GM20431 (cell line): Measurements from ENCODE around the gene COG2.
"Not testable (repeated sequence)": the region's sequence is repeated elsewhere in the genome, so short reads cannot be mapped to it uniquely, and the experiment has no call there.

Experiments
- in situ Hi-C: fragments of 300-500 bp; cut with MseI, MboI; formaldehyde crosslinking; loops from one replicate; pipeline ENCODE4 v1.15.0; 2020; ENCODE audit warnings: low sequenced_read_pairs; ENCODE audit not compliant: unreplicated experiment

The COG2 gene

DNA sequence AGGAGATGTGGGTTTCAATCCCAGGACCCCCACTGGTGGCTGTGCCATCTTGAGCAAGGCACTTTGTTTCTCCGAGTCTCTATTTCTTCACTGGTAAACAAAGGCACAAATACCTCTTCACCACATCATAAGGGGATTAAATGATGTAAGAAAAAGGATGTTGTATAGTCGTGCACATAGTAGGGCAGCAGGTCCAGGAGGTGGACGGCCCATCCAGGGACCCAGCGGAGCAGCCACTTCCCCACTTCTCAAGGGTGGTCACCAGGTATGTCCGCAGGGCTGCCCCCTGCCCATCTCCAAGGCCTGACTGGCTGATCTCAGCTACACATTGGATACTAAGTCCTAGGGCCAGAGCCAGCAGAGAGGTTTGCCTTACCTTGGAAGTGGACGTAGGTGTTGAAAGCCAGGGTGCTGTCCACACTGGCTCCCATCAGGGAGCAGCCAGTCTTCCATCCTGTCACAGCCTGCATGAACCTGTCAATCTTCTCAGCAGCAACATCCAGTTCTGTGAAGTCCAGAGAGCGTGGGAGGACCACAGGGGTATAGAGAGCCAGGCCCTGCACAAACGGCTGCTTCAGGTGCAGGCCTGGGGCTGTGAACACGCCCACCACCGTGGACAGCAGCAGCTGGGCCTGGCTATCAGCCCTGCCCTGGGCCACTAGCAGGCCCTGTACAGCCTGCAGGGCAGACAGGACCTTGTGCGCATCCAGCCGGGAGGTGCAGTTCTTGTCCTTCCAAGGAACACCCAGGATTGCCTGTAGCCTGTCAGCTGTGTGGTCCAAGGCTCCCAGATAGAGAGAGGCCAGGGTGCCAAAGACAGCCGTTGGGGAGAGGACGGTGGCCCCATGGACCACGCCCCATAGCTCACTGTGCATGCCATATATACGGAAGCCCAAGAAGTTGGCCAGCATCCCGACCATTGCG lies 67.6 kb downstream of the COG2 start:
- in situ Hi-C loops = no loop called here

DNA sequence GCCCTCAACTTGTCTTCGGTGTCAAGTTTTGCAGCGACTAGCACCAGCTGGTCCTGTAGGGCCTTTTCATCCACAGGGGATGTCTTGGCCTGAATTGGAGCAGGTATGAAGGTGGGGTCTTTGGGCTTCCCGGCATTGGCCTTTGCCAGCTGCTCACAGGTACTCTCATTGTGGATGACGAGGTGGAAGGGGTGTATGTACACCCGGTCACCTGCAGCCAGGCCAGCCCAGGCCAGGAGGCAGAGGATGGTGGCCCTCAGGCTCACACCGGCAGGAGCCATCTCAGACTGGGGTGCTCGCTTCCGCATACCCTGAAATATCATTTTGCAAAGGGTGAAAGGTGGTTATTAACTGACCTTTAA lies 68.2 kb downstream of the COG2 start:
- in situ Hi-C loops = no loop called here

DNA sequence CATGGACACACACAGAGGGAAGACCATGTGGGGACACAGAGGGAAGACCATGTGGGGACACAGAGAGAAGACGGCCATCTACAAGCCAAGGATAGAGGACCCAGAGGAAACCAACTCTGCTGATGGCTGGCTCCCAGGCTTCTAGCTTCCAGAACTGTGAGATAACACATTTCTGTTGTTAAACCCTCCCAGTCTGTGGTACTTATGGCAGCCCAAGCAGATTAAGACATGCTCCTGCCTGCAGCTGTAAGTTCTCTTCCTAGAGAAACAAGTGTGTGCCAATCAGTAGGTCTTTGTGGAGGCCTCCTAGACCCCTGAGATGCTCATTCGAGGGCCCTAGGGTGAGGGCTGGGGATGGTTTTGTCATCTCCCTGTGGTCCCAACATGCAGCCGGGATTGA lies 69.0 kb downstream of the COG2 start:
- in situ Hi-C loops = no loop called here

DNA sequence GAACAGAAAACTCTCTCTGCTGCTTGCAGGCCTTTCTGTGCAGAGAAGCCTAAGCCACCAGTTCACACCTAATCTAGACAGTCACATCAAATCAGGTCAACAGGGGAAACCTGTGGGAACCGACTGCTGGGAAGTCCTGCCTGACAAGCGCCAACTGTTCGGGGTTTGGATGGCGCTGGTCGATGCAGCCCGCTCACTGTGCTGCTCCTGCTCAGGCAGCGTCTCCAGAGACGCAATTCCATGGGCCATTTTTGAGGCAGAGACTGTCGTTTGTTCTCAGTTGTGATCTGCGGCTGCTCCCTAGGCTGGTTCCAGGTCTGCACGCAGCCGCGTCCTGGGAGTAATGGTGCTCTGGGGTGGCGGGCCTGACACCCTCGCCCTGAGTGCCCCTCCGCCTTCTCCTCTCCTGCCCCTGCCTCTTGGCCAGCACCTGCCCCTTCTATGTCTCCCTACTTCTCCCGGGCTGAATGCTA lies 70.2 kb downstream of the COG2 start:
- in situ Hi-C loops = no loop called here

DNA sequence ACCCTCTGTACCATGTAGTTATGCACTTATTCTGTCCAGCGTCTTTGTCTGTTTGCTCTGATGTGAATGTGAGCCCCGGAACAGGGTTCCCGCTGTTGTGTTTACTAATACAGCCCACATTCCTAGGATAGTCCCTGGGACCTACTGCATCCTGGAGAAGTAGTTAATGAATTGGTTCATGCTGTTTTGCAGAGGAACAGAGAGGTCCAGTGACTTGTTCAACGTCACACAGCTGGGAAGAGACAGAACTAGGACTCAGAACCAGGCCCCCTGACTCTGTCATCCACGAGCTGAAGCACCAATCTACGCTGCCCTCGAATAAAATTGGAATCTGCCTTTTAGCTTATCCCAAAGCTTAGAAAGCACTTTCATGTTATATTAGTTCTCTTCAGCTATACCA lies 70.9 kb downstream of the COG2 start:
- in situ Hi-C loops = no loop called here

DNA sequence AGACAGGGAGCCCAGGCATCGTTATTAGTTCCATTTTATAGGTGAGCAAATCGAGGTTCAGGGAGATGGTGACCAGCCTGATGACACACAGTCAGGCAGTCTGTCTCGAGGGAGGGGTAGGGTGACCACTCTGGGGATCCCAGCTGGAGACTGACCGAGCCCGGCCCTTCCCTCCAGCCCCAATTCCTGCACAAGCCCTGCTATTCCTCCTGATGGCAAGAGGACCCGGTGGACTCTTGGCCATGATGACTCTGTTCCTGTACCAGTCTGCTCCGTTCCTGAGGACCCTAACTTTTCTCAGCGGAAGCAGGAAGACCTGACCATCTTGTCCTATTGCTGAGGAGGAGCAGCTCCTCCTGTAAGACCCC lies 71.2 kb downstream of the COG2 start:
- in situ Hi-C loops = no loop called here

DNA sequence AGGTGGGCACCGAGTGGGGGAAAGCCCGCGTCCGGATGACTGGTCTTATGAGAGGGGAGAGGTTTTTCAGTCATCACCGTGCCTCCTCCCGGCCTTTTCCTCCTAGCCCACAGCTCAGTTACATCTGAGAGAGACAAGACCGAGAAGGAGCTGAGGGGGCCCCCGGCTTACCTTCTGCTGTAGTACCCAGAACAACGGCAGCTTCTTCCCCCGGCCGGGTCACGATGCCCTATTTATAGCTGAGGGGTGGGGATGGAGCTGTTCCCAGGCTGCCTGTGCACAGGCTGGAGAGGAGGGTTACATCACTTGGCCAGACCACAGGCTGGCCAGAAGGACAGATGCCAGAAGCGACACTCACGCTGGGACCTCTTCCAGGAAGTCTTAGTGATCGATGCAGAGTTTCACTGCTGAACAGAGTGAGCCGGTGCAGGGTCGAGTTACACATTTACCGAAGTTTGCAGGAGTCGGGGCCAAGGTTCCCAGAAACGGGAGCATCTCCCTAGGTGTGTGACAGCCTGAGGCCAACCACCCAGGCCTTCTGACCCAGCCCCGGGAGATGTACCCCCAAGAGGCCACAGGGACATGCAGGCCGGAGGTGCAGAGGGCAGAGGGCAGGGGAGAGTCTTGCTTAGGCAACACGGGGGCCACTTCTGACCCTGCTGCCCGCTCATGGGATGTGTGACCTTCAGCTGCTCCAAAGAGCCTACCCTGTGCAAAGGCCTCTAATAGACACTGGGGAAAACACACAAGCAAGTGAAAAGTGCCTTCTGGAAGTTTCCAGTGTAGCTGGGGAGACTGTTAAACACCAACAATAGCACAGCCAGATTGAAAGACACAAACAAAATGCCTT lies 71.9 kb downstream of the COG2 start, which contains the start of gene AGT:
Gene AGT, minus strand, starts transcription at position 208 of the 850 bp plus-strand sequence. CDS start 3,299 bp downstream, outside the sequence.
- in situ Hi-C loops = no loop called here

DNA sequence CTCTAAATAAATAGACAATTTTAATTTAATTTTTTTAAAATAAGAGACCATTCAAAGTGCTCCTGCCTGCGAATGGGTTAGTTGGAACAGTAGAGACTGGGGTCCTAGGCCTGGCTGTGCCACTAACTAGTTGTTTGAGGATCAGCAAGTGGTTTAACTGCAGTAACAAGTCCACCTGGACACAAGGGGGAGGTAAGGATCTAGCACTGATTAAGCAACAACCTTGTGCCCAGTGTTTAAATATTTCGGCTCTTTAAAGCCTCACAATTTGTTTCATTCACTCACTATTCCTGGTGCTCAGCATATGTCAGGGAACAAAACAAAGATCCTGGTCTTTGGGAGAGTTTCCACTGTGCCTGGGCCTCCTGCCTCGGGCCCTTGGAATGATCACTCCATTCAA lies 73.2 kb downstream of the COG2 start:
- in situ Hi-C loops = no loop called here

DNA sequence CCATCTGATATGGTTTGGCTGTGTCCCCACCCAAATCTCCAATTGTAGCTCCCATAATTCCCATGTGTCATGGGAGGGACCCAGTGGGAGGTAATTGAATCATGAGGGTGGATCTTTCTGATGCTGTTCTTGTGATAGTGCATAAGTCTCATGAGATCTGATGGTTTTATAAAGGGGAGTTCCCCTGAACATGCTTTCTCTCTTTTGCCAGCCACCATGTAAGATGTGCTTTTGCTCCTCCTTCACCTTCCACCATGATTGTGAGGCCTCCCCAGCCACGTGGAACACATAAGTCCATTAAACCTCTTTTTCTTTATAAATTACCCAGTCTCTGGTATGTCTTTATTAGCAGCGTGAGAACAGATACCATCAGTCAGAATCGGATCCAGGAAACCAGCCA lies 74.2 kb downstream of the COG2 start:
- in situ Hi-C loops = not testable (repeated sequence)

DNA sequence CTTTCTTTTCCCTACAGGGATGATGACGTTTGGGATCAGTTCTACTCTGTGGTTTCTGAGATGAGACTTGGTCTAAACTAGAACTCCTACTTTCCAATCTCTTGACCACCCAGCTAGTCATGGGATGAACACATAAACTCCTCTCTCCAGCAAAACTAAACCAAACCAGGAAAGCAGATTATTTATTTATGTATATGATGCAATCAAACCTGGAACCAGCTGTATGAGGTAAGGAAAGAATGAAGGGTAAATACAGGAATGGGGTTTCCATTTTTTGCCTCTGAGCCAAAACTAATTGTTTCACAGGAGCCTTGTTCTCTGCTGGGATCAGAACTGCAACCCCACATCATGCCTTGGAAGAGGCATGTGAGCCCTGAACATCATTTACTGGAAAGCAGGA lies 75.0 kb downstream of the COG2 start:
- in situ Hi-C loops = no loop called here

DNA sequence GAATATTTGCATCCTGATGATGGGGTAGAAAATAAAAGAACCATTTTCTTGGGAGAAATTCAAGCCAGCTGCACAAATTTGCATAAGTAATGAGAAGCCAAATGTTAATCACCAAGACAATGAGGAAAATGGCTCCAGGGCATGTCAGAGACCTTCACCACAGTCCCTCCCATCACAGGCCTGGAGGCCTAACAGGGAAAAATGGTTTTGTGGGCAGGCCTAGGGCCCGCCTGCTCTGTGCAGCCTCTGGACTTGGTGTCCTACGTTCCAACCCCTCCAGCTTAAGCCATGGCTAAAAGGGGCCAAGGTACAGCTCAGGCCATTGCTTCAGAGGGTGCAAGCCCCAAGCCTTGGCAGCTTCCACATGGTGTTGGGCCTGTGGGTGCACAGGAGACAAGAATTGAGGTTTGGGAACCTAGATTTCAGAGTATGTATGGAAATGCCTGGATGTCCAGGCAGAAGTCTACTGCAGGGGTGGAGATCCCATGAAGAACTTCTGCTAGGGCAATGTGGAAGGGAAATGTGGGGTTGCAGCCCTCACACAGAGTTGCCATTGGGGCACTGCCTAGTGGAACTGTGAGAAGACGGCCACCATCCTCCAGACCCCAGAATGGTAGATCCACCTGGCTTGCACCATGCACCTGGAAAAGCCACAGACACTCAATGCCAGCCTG lies 79.7 kb downstream of the COG2 start:
- in situ Hi-C loops = not testable (repeated sequence)

DNA sequence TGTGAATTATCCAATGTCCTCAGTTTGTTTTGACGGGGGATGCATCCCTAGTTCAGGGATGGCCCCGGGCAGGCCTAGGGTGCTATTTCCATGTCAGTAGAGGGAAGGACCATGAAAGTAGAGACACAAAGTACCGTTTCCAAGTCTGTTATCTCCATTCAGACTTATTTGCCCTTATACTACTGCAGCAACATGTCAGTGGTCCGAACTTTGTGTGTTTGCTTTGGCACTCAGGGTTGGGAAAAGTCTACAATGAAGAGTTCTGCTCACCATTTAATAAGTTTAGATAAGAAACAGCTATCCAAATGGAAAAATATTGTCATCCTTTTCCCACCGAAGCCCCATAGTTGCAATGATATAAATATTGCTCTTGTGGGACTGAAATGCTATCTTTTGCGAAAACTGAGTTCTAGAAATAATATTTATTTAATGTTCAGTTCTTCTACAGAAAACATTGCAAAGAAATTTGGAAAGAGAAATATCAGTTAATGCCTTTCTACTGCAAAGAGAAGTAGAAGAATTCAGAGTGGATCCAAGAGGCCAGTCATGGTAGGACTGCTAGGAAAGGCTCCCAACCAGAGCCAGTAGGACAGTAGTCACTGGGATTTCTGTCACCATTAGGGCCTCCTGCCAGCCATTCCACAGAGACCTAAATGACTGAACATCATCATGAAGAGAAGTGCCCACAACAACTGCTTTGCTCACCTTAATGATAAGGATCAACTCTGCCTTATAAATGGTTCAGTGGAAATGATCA lies 83.2 kb downstream of the COG2 start:
- in situ Hi-C loops = no loop called here

DNA sequence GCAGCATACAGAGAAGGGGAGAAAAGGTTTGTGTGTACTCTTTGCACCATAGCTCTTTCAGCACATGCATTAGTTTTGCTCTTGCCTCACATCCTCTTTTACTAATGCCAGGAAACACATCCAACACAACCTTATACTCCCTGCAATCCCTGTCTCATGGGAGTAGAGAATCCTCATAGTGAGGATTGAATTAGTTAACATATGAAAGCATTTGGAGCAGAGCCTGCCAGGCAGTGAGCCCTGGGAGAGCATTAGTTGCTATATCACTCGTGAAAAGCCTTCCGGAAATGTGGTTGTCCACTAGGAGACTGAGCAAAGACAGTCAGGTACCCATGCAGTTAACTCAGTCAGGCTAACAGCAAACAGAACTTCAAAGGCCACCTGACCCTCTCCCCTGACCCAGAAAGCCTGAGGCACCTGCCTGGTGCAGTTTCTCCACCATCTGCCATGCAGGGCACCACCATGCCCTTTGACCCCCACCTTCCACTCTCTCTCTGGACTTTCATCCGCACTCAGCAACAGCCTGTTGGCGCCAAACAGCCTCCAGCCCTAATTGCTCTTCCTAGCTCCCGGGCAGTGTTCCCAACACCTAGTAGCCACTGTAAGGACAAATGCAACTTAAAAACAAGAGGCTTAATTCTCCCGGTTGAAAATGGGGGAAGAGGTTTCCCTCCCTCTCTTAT lies 86.6 kb downstream of the COG2 start:
- in situ Hi-C loops = no loop called here

DNA sequence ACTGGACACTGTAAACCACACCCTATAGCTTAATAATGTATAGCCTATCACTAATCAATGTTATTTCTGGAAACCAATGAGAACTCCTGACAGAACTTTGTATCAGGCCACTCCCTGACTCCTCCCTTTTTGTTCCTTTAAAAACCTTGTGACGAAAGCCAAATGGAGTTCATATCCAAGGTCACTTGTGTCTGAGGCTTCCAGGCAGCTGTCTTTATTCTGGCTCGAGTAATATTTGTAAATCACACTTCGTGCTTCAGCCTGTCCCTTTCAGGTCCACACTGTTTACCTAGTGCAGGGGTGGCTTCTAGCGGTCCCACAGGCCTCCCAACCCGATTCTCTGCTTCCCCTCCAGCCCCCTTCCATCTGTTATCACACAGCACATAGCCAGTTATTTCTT lies 88.7 kb downstream of the COG2 start:
- in situ Hi-C loops = no loop called here

DNA sequence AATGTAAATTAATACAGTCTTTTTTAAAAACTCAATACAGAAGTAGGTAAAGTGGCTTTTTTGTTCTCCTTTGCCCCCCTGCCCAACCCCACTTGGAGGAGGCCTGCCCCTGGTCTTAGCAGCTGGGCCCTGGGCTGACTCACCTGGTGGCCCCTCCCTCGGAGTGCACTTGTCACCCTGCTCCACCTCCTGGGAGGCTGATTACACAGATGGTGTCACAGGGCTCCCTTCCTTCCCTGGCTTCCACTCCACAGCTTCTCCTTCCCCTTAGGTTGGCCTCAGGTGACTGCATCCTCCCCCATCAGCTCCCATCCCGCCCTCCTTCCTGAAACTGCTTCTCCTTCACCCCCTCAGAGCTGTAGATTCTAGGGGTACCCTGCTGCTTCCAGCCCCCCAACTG lies 93.2 kb downstream of the COG2 start:
- in situ Hi-C loops = no loop called here

DNA sequence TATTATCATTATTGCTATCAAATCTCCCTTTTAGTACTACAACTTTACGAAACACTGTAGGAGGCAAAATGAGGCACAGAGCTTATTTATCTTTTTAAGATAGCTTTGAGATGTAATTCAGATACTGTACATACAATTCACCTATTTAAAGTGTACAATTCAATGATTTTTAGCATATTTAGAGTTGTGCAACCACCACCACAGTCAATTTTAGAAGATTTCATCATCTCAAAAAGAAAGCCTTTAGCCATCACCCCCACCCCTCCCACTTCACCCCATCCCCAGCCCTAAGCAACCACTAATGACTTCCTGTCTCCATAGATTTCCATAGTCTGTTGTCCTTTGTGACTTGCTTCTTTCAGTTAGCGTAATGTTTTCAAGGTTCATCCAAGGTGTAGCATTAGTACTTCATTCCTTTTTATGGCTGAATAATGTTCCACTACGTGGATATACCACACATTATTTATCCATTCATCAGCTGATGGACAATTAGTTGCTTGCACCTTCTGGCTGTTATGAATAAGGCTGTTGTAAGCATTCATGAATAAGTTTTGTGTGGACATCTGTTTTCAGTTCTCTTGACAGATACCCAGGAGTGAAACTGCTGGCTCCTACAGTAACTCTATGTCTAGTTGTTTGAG lies 95.5 kb downstream of the COG2 start:
- in situ Hi-C loops = no loop called here

DNA sequence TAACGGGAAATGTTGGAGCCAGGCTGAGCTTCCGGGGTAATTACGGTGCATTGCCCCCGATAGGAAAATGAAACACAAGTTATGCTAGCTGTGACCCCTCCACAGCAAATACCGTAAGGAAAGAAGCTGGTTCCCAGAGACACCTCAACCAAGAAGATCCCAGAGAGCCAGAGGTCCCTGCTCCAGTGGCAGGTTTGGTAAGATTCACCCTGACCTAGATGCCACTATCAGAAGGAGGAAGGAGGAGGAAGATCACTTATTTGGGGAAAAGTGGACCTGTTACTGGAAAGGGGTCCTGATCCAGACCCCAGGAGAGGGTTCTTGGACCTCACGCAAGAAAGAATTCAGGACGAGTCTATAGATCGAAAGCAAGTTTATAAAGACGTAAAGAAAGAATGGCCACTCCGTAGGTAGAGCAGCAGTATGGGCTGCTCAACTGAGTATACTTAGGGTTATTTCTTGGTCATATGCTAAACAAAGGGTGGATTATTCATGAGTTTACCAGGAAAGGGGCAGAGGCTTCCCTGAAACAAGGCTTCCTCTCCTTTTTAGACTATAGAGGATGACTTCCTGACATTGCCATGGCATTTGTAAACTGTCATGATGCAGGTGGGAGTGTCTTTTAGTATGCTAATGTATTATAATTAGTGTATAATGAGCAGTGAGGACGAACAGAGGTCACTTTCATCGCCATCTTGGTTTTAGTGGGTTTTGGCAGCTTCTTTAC lies 97.4 kb downstream of the COG2 start:
- in situ Hi-C loops = no loop called here
